Measurements from ENCODE around the gene CEMIP2.
"Not testable (repeated sequence)": the region's sequence is repeated elsewhere in the genome, so short reads cannot be mapped to it uniquely, and the experiment has no call there.

CEMIP2 gene

DNA sequence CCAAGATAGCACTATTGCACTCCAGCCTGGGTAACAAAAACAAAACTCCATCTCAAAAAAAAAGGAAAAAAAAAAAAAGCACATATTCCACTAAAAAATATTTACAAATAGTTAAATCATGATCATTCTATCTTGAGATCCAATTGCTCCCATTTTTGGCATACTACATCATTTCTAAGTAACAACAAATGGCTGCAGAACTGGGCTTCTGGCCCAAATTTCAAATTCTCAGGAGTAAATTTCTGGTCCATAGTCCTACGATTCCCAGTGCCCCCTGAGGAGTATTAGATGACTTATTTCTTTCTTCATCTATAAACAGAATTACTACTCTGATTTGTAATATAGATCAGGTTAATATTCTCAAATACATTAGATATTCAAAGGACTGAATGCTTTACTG lies 62.1 kb downstream of the CEMIP2 start:
- no peak for DNase-seq

DNA sequence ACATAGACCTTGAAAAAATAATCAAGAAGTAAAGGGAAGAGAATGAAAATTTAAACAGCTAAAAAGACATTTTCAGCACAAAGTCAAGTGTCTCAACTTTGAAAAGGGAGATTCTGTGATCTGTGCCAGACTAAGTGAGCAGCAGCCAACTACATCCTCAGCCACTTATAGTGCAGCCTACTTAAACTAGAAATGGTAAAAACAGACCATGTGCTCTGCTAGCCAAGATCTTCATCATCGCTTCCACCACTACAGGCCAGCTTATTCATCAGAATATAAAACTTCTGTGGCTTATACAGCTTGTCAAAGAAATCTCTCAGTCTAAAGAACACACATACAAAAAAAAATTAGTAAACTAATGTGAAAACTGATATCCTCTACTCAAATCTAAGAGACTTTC lies 63.5 kb downstream of the CEMIP2 start:
- no peak for DNase-seq

DNA sequence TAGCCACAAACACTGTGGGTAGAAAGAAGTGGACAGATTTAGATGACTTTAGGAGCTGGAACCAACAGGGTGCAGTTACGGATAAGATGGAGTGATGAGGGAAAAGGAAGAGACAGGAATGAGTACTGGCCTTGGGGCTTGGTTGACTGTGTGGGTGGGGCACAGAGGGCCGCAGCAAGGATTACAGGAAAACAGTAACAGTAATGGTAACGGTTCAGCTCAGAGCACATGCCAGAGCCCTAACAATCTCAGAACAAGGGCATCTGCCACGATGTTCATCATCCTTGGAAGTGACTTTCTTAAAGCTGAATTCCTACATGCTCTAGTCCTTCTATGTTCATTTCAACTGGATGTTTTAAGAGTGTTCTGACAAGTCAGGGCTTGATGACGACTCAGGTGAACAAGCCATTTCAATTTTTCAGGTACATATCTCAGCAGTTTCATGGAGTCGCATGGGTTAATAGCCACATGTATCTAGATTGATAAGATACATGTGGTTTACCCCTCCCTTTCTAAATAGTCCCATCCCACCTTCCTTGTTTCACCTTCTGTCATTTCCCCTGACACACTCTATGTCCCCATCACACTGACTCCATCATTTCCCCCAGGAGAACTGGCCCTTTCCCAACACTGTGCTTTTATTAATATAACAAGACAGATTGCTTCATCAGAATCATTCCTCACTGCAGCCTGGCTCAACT lies 65.0 kb downstream of the CEMIP2 start:
- DNase-seq = no peak

DNA sequence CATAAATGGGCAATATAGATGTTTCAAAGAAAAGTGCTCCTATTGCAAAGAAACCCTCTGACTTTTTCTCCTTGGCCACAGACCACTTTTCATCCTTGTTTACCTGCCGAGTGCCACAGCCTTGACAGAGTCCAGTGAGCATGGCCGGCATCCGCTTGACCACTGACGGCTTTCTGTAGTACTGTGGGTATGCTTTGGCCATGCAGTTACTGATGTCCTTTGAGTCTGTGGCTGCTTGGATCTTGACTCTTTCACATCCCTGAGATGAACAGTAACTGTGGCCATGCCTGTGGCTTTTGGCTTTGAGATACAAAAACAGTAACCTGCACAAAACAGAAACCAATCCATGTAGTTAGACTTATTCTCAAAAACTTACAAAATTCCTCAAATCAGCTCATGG lies 70.4 kb downstream of the CEMIP2 start:
- DNase-seq = no peak

DNA sequence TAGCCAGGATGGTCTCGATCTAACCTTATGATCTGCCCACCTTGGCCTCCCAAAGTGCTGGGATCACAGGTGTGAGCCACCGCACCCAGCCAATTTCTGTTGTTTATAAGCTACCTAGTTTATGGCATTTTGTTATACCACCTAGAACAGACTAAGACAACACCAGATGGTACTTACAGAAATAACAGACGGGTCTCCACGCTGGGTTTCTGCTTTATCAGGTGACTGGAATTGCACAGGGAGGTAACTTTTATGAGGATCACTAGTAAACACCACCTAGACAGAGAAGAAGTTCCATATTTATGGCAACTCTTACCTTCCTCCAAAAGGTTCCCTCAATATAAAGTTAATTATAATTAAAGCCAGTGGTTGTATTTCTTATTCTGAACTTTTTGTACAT lies 74.0 kb downstream of the CEMIP2 start:
- DNase-seq = no peak

DNA sequence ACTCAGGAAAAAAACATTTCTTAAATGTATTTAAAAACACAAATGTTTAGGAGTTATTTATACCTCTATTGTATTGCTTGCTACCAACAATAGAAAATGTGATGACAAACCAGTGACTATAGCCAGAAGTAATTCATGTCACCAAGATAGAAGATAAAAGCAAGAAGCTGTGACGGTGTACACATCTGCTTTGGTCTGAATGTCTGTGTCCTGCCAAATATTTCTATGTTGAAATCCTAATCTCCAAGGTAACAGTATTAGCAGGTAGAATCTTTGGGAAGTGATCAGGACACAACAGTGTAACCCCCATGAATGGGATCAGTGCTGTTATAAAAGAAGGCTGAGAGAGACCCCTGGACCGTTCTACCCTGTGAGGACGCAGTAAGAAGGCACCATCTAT lies 74.7 kb downstream of the CEMIP2 start:
- no peak for DNase-seq

GRCh38 chr9:71692337-71692736 lies 76.0 kb downstream of the CEMIP2 start:
- DNase-seq = no peak

GRCh38 chr9:71691576-71691975 lies 76.7 kb downstream of the CEMIP2 start:
- DNase-seq = not testable (repeated sequence)

DNA sequence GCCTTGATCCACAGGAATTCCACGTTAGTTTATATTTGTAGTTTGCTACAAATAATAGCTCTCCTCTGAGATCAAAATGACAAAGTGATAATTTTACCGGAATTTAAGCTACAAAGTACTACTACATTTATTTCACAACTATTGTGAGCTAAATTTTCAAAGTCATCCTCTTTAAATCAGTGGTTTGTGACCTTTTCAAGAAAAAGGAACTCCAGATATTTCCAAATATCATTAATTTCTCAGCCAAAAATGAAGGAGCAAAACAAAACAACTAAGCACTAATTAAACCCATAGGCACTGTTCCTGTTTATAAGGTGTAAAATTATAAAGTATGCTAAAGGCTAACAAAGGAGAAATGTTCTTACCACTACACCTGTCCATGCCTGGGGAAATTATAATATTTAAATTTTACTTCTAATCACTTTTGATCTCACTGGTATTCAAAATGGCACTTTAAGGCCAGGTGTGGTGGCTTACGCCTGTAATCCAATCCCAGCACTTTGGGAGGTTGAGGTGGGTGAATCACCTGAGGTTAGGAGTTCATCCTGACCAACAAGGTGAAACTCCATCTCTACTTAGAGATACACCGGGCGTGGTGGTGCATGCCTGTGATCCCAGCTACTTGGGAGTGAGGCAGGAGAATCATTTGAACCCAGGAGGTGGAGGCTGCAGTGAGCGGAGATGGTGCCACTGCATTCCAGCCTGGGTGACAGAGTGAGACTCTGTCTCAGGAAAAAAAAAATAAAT lies 77.5 kb downstream of the CEMIP2 start:
- DNase-seq = no peak

- no peak for DNase-seq
These were observed 78.1 kb downstream of the CEMIP2 start for GRCh38 chr9:71690063-71690688.

DNA sequence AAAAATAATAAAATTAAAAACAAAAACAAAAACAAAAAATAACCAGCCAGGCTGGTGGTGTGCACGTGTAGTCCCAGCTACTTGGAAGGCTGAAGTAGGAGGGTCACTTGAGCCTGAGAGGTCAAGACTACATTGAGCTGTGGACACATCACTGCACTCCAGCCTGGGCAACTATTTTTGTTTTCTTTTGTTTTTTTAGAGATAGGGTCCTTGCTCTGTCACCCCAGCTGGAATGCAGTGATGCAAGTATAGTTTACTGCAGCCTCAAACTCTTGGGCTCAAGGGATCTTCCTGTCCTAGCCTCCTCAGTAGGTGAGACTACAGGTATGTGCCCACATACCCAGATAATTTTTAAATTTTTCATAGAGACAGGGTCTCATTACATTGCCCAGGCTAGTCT lies 80.6 kb downstream of the CEMIP2 start:
- no peak for DNase-seq

- DNase-seq = no peak
These were observed 82.3 kb downstream of the CEMIP2 start for GRCh38 chr9:71685988-71686387.

DNA sequence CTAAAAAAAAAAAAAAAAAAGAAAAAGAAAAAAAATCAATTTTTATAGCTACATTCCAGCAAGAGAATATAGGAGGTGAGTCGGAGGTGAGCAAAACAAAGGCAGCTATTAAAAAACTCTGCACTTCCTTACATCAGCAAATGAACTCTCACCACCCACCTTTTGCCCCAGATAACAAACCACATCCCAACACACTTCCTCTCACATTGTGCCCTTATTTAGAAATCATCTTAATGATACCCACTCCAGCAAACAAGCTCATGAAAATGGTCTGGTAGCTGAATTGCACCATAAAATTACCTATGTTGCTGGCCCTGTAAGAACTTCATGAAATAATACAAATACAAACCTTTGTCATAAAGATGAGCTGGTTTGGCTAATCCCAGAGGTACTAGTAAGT lies 82.9 kb downstream of the CEMIP2 start:
- no peak for DNase-seq

DNA sequence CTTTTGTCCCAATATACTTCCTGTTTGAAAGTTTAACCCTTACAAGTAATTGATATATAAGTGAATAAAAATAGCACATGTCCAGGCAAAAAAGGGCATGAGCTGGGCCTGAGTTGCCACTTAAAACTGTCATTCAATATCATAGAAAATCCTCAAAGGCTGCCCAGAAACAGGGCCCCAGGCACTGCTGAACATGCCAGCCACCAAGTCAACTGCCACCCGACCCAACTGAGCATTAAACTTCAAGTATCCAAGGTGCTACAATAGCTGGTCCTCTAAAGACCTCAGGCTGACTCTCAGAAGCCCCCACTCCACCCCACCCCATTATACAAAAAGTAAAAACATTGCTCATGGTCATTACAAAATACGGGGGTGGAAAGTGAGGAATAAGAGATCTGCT lies 83.7 kb downstream of the CEMIP2 start:
- no peak for DNase-seq

DNA sequence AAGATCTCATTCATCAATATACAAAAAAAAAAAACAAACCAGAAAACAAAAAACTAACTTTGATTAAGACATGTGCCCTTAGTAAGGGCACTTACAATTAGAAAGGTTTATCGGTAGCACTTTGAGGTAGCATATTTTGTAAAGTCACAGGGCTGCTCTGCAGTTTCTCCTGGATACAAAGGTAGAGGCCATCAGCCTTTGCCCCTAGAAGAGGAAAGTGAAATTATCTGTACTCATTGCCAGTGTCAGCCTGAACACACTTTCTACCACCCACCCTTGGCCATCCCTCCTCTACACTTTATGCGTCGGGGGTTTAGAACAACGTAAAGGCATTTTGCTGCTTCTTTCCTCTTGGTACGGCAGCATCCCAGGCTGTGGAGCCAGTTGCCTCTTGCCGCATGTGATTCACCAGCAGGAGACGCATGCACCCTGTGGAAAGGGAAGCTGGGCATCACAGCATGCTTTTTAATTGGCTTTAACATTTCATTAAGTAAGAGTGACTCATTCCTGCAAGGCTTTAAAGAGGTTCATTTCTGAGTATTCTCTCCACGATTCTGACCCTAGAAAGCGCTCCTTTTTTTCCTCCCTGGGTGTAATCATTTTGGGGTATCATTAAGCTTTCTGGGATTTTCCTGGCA lies 84.6 kb downstream of the CEMIP2 start:
- no peak for DNase-seq

DNA sequence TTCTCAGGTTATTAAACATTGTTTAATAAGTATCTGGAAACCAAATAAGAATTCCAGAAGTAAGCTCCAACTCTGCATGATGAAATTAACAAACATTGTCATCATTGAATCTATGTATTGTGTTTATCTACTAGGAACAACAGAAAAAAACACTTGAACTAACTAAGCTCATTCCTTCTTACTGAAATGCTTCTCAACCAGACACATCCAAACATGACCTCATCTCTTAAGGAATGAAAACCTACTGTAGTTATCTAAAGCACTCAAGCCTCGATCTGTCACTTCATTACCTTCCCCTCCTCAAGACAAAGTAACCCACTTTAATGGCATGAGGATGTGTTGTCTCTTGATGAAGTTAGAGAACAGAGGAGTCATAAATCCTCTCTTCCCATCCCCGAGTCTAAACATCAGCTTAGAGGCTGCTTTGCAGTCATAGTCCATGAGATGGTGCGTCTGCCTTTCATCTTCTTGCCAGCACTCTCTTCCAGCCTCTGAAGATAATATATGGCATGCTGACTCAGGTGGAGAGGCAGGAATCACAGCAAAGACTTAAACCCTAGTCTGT lies 86.5 kb downstream of the CEMIP2 start:
- no peak for DNase-seq

DNA sequence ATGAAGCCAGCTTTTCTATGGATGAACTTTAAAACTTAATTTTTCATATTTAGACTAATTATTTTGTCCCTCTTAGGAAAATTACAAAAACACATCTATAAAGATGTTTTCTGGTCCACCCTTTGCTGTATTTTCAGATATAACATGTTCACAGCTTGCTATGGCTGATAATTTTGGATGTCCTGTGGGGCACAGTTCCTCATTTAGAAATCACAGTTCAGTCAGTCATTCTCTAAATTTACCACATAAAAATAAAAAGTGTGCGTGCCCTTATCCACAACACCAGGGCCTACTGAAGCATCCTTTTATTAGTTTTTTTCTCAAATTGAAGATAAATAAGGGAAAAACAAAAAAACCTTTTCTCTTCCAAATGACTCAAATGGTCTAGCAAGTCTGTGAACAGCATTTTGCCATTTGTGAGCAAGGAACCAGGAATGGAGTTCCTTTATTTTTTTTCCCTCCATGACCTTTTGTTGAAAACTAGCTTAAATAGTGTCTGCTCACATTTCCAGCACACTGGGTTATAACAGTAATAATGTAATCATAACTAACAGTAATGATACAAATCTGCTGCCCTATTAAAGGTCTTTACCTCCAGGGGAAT lies 87.1 kb downstream of the CEMIP2 start:
- no peak for DNase-seq

- DNase-seq = no peak
These were observed 87.9 kb downstream of the CEMIP2 start for GRCh38 chr9:71680189-71680980.

DNA sequence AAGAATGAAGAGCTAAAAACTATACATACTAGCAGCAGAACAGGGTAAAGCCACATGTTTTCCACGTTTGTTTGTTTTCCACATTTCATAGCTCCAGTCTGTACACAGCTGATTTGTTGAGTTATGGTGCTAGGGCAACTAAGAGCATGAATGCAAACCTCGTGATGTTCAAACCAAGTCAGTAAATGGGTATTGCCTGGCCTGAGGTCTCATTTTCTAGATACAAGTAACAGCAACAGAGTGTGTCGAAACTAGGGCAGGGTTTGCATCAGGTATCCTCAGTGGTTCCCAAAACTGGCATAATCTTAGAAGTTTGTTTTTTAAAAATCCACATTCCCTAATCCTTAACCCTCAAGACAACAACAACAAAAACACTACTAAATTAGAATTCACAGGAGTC lies 89.3 kb downstream of the CEMIP2 start:
- no peak for DNase-seq

DNA sequence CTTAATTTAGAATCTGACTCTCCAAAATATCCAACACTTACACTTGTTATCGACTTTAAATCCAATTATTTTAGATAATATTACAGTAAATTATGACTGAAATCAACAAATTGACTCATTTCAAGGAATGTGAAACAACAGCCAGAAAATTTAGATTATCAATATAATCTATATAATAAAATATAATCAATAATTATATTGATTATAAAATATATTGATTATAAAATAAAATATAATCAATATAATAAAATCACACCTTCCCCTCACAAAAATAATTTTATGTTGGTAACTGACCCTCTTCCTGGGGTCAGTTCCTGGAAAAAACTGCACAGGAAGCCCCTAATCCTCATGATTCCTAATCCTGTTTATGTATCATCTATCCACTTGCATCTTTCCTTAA lies 91.1 kb downstream of the CEMIP2 start:
- no peak for DNase-seq

GRCh38 chr9:71676460-71676859 lies 91.9 kb downstream of the CEMIP2 start:
- no peak for DNase-seq

- no peak for DNase-seq
These were observed 92.5 kb downstream of the CEMIP2 start for GRCh38 chr9:71675857-71676165.

All from activated CD8-positive, alpha-beta memory T cell treated with anti-CD3 and anti-CD28 coated beads, Interleukin-2, amount 50 U/mL, for 48 hours (primary cell).